Spleen (tissue), 11 donors: Measurements from ENCODE around the gene SCARB1. TPM values are rescaled to one million over a fixed set of nuclear protein-coding genes. Genes with fewer than 3 reads are reported as not detected.

Experiments
- DNase-seq: peaks from one replicate; pipeline ENCODE4 v3.0.0-alpha.2; 2020
- H3K27ac ChIP-seq, 8 donors: fragments of 200-600 bp; sonication (generic) in 7 of 8; 1 replicate in 4 of 8; 2 replicates in 4 of 8; pipeline versions ENCODE4 v1.5.0 to v1.8.0; 2016 to 2021; ENCODE audit warnings: inconsistent platforms in 4 of 8, mild to moderate bottlenecking in 4 of 8, moderate library complexity in 1 of 8
- H3K27me3 ChIP-seq, 7 donors: fragments of 200-600 bp; sonication (generic) in 6 of 7; replicated peaks in 1 of 7; 1 replicate in 4 of 7; 2 replicates in 3 of 7; pipeline versions ENCODE4 v1.5.0 to v1.8.0; 2016 to 2021; ENCODE audit warnings: inconsistent platforms in 3 of 7, mild to moderate bottlenecking in 1 of 7
- H3K36me3 ChIP-seq, 6 donors: fragments of 200-600 bp; sonication (generic) in 5 of 6; 1 replicate in 4 of 6; 2 replicates in 2 of 6; pipeline versions ENCODE4 v1.5.0 to v1.8.0; 2016 to 2021; ENCODE audit warnings: inconsistent platforms in 2 of 6
- H3K4me1 ChIP-seq, 6 donors: fragments of 200-600 bp; sonication (generic) in 5 of 6; 1 replicate in 3 of 6; 2 replicates in 3 of 6; pipeline versions ENCODE4 v1.5.0 to v1.8.0; 2016 to 2021; ENCODE audit warnings: inconsistent platforms in 3 of 6
- H3K4me3 ChIP-seq, 8 donors: fragments of 200-600 bp; sonication (generic) in 7 of 8; 1 replicate in 4 of 8; 2 replicates in 4 of 8; pipeline versions ENCODE4 v1.5.0 to v1.8.0; 2016 to 2021; ENCODE audit warnings: inconsistent platforms in 4 of 8, mild to moderate bottlenecking in 4 of 8, moderate library complexity in 2 of 8
- H3K9me3 ChIP-seq, 8 donors: fragments of 200-600 bp; sonication (generic) in 7 of 8; 1 replicate in 4 of 8; 2 replicates in 4 of 8; pipeline versions ENCODE4 v1.5.0 to v1.8.0; 2016 to 2021; ENCODE audit warnings: inconsistent platforms in 4 of 8
- POLR2A ChIP-seq, 3 donors: fragments of 450-650 bp; IDR thresholded peaks; one replicate each; pipeline ENCODE4 v1.5.1; 2017; ENCODE audit warnings: antibody characterized with exemption in 3 of 3, mild to moderate bottlenecking in 1 of 3
- POLR2AphosphoS5 ChIP-seq, 3 donors: sonication (generic); formaldehyde crosslinking; IDR thresholded peaks; one replicate each; pipeline ENCODE4 v1.5.1; 2017; ENCODE audit warnings: antibody characterized with exemption in 3 of 3
- WGBS, 5 donors: extraction: QIAGEN DNeasy Blood & Tissue Kit in 3 of 5; methylation state at CpG; one replicate each; pipeline versions ENCODE4 v1.1.5 to v1.1.7; 2013 to 2018; 5-methylcytosine and 5-hydroxymethylcytosine counted together
- intact Hi-C: fragments of 100-400 bp; cut with DNase I; formaldehyde crosslinking; loops from one replicate; pipeline ENCODE4 v1.15.0; 2023; ENCODE audit warnings: low total_unique reads
- polyA plus RNA-seq, 3 donors: library from polyadenylated mRNA; stranded (reverse); fragments of 200-250 nt; gene quantifications; one replicate each; pipeline ENCODE4 v1.2.1, GENCODE V29; 2013
- total RNA-seq, 7 donors: library from RNA; depleted of rRNA in 3 of 7; stranded (reverse); fragments of >200 nt in 3 of 7; fragmentation: NEBNext Ultra II Directional in 4 of 7; extraction: Animal tissue kit (Norgen Biotek cat#: 25700) in 4 of 7; gene quantifications; one replicate each; pipeline versions ENCODE4 v1.1.0 to v1.2.1, GENCODE V29; 2016 to 2021
- TF ChIP-seq, protein P1 (sequence below), 11 experiments: fragments of 200-600 bp in 7 of 11; fragments of 450-650 bp in 4 of 11; sonication (generic) in 4 of 11; IDR thresholded peaks in 8 of 11; conservative IDR thresholded peaks in 3 of 11; 1 replicate in 7 of 11; 2 replicates in 4 of 11; pipeline versions ENCODE4 v1.4.0 to v1.8.0; 2016 to 2021; ENCODE audit warnings: antibody characterized with exemption in 11 of 11, inconsistent platforms in 4 of 11, mild to moderate bottlenecking in 1 of 11
- donor health status: healthy with polysubstance abuse.
- donor health status: DM: no; HTN: no; CAD: no; lungs with moderate emphysema.
- donor health status: DM: no; HTN: no; CAD: no.
- donor health status: Bipolar disorder and iron deficiency.
- donor health status: healthy.
- donor health status: DM: no; HTN: no; CAD: no.
- donor health status: DM: yes; HTN: yes; CAD: no.

Gene SCARB1
- total and polyA plus RNA-seq, 10 donors: 11.9 to 59.3 (median 24.3) TPM

DNA sequence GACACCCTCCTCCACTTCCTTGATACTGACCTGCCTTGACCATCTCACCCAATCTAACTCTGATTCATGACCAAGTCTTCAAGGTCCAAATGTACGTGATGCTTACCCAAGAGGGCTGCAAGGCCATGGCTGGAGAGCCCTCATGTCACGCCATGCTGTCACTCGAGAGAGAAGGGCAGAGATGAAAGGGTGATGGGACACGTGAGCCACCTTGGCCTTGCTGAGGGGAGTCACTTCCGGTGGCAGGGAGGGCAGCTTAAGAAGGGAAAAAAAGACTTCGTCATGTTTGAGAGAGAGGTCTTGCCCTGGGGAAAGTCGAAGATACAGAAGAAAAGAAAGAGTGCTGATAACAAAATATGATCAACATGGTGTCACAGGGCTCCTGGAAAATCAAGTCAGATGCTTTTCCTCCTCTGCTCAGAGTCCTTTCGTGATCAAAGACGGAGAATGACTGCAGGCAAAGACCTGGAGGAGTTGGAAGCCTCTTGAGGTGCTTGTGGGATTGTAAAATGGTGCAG, 3.3 kb upstream of the SCARB1 start:
- 70 to 80% (median 72%) methylated on average over 9 of the region's 9 CpGs for WGBS, 5 donors
- Histone ChIP-seq H3K27me3 (peaks cover 0 to 6% (median 0%) of the 10 kb centered on the region in 7 donors), H3K9me3 (no peaks in the 10 kb centered on the region), H3K27ac (peak overlapping the region in 2 of 8 donors; percentile 20 to 26), H3K4me1 (peaks cover 7 to 62% (median 33%) of the 10 kb centered on the region in 6 donors), H3K4me3 (no peak overlapping the region), H3K36me3 (no peaks in the 10 kb centered on the region)
- intact Hi-C loops: no loop called here
- TF ChIP-seq POLR2A (IDR thresholded peaks at IDR 0.05) (no peak), POLR2AphosphoS5 (IDR thresholded peaks at IDR 0.05) (no peak)
- TF ChIP-seq, protein P1, sequence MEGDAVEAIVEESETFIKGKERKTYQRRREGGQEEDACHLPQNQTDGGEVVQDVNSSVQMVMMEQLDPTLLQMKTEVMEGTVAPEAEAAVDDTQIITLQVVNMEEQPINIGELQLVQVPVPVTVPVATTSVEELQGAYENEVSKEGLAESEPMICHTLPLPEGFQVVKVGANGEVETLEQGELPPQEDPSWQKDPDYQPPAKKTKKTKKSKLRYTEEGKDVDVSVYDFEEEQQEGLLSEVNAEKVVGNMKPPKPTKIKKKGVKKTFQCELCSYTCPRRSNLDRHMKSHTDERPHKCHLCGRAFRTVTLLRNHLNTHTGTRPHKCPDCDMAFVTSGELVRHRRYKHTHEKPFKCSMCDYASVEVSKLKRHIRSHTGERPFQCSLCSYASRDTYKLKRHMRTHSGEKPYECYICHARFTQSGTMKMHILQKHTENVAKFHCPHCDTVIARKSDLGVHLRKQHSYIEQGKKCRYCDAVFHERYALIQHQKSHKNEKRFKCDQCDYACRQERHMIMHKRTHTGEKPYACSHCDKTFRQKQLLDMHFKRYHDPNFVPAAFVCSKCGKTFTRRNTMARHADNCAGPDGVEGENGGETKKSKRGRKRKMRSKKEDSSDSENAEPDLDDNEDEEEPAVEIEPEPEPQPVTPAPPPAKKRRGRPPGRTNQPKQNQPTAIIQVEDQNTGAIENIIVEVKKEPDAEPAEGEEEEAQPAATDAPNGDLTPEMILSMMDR (IDR thresholded peaks at IDR 0.05 in 8 of 11, conservative IDR thresholded peaks at IDR 0.05 in 3 of 11): no peak
- DNase-seq: no peak

DNA sequence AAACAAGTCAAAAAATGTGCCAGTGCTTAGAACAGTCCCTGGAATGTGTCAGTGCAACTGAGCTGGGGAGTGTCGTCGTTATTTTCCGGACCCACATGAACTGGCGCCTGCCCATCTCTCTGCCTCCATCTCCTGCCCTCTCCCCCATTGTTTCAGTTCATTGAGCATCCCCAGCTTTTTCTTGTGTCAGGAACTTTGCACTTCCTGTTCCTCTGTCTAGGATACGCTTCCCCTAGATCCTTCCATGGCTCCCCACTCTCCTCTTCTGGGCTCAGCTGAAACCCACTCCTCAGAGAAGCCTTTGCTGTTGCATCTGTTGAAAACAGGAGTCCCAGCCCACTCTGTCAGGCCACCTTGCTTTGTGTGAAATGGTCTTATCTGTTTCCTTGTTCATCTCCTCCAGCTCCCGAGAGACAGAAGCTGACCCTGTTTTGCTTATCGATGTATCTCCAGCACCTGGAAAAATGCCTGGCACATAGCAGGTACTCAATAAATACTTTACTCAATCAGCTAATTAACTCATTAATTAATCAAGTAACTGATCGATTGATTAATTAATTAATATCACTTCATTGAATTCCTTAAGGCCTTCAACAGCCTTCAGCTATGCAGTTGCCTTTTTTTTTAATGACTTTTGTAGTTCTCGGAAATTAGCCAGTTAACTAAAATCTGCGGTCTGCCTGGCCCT, 2.7 kb upstream of the SCARB1 start:
- H3K27me3 ChIP-seq: peaks cover 0 to 6% (median 0%) of the 10 kb centered on the region in 7 donors
- H3K4me3 ChIP-seq: no peak overlapping the region
- peaks cover 7 to 68% (median 37%) of the 10 kb centered on the region in 6 donors for H3K4me1 ChIP-seq
- 78 to 86% (median 81%) methylated on average over 10 of the region's 10 CpGs for WGBS, 5 donors
- H3K9me3 ChIP-seq: no peaks in the 10 kb centered on the region
- intact Hi-C loops: no loop called here
- no peak overlapping the region for H3K27ac ChIP-seq
- no peaks in the 10 kb centered on the region for H3K36me3 ChIP-seq
- no peak for DNase-seq
- TF ChIP-seq, protein P1 (IDR thresholded peaks at IDR 0.05 in 8 of 11, conservative IDR thresholded peaks at IDR 0.05 in 3 of 11): no peak
- no peak for TF ChIP-seq POLR2A (IDR thresholded peaks at IDR 0.05)
- TF ChIP-seq POLR2AphosphoS5 (IDR thresholded peaks at IDR 0.05): no peak

DNA sequence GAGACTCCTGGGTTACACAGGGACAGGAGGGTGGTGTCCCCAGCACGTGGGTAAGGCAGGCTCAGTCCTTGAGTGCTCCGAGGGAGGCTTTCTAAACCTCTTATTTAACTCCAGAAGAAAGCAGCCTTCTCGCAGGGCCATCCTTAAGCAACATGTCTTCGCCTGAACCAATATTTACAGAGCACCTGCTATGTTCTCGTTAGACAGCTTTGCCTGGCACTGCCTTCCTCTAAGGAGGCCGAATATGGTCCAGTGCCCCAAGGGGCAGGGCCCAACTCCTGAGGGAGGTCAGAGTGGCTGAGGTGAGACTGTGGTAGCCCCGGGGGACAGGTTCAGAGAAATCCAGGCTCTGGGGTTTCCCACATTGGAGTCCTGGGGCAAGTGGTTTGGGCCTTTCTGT, 2.1 kb upstream of the SCARB1 start:
- H3K36me3 ChIP-seq: no peaks in the 10 kb centered on the region
- H3K4me3 ChIP-seq: no peak overlapping the region
- WGBS, 5 donors: 74 to 92% (median 78%) methylated on average over 7 of the region's 7 CpGs
- peaks cover 7 to 70% (median 39%) of the 10 kb centered on the region in 6 donors for H3K4me1 ChIP-seq
- H3K27me3 ChIP-seq: peaks cover 0 to 6% (median 0%) of the 10 kb centered on the region in 7 donors
- TF ChIP-seq POLR2A (IDR thresholded peaks at IDR 0.05) (no peak), POLR2AphosphoS5 (IDR thresholded peaks at IDR 0.05) (no peak)
- TF ChIP-seq, protein P1 (IDR thresholded peaks at IDR 0.05 in 8 of 11, conservative IDR thresholded peaks at IDR 0.05 in 3 of 11): no peak
- peak overlapping the region in 1 of 8 donors; percentile 4 for H3K27ac ChIP-seq
- intact Hi-C loops: no loop called here
- H3K9me3 ChIP-seq: no peaks in the 10 kb centered on the region
- DNase-seq: no peak

DNA sequence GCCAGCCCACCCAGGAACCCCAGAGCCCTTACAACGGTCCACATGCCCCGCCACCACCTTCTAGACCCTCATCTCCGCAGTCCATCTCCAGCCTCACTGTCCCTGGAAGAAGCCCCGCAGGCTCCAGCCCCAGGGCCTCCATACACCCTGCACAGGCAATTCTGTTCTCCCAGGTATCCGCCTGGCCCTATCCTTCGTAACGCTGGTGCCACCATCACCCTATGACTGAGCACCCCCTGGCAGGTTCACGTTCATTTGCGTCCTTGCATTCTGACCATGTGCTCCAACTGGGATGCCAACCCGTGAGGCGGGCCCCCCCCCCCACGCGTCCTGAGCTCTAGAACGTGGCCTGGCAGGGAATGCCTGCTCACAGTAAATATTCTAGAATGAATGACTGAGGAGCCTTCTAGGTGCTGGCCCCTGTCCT, 675 bp upstream of the SCARB1 start:
- TF ChIP-seq POLR2AphosphoS5 (IDR thresholded peaks at IDR 0.05): no peak
- peak overlapping the region in 4 of 8 donors; percentile 65 to 97 (median 88) for H3K4me3 ChIP-seq
- 90 to 93% (median 92%) methylated on average over 14 of the region's 14 CpGs for WGBS, 5 donors
- H3K27me3 ChIP-seq: peaks cover 0 to 6% (median 0%) of the 10 kb centered on the region in 7 donors
- no peaks in the 10 kb centered on the region for H3K36me3 ChIP-seq
- peaks cover 7 to 61% (median 37%) of the 10 kb centered on the region in 6 donors for H3K4me1 ChIP-seq
- intact Hi-C loops: no loop called here
- no peaks in the 10 kb centered on the region for H3K9me3 ChIP-seq
- H3K27ac ChIP-seq: peak overlapping the region in 5 of 8 donors; percentile 44 to 82 (median 75)
- no peak for DNase-seq
